Gastroesophageal sphincter (tissue), 4 donors: ENCODE measurements around the gene TNIP1. TPM values are rescaled to one million over a fixed set of nuclear protein-coding genes. Genes with fewer than 3 reads are reported as not detected.

Experiments
- ATAC-seq: fragments of 150-250 bp; one replicate; pipeline ENCODE4 v1.9.1; 2016; ENCODE audit warnings: mild to moderate bottlenecking, moderate library complexity
- H3K27ac ChIP-seq, 4 donors: fragments of 200-600 bp; sonication (generic) in 3 of 4; 1 replicate in 3 of 4; 2 replicates in 1 of 4; pipeline ENCODE4 v1.5.1; 2016 to 2019
- H3K27me3 ChIP-seq: fragments of 200-600 bp; sonication (generic); one replicate; pipeline ENCODE4 v1.5.1; 2019
- H3K36me3 ChIP-seq, 2 donors: fragments of 200-600 bp; sonication (generic); one replicate each; pipeline ENCODE4 v1.5.1; 2019; ENCODE audit warnings: control low read depth in 1 of 2
- H3K4me1 ChIP-seq, 3 donors: fragments of 200-600 bp; sonication (generic); 1 replicate in 2 of 3; 2 replicates in 1 of 3; pipeline ENCODE4 v1.5.1; 2016 to 2019; ENCODE audit warnings: control low read depth in 2 of 3
- H3K4me3 ChIP-seq, 2 donors: fragments of 200-600 bp; sonication (generic); one replicate each; pipeline ENCODE4 v1.5.1; 2019; ENCODE audit warnings: mild to moderate bottlenecking in 1 of 2, moderate library complexity in 1 of 2
- H3K9me3 ChIP-seq, 3 donors: fragments of 200-600 bp; sonication (generic); one replicate each; pipeline ENCODE4 v1.5.1; 2017 to 2019; ENCODE audit warnings: control low read depth in 2 of 3
- CTCF ChIP-seq, 4 experiments: fragments of 200-600 bp in 2 of 4; fragments of 450-650 bp in 2 of 4; sonication (generic) in 1 of 4; IDR thresholded peaks; one replicate each; pipeline ENCODE4 v1.5.1; 2017 to 2019; ENCODE audit warnings: antibody characterized with exemption in 4 of 4, mild to moderate bottlenecking in 2 of 4, moderate library complexity in 2 of 4
- EP300 ChIP-seq: sonication (generic); formaldehyde crosslinking; IDR thresholded peaks from one replicate; pipeline ENCODE4 v1.6.1; 2017; ENCODE audit warnings: antibody characterized with exemption, mild to moderate bottlenecking
- POLR2A ChIP-seq, 2 donors: fragments of 450-650 bp; IDR thresholded peaks; one replicate each; pipeline ENCODE4 v1.6.1; 2017; ENCODE audit warnings: antibody characterized with exemption in 2 of 2, mild to moderate bottlenecking in 2 of 2, moderate library complexity in 1 of 2
- POLR2AphosphoS5 ChIP-seq: sonication (generic); formaldehyde crosslinking; IDR thresholded peaks from one replicate; pipeline ENCODE4 v1.6.1; 2017; ENCODE audit warnings: antibody characterized with exemption
- WGBS, 2 donors: methylation state at CpG; one replicate each; pipeline ENCODE4 v1.1.5; 2018; ENCODE audit warnings: low coverage in 1 of 2; 5-methylcytosine and 5-hydroxymethylcytosine counted together
- total RNA-seq, 4 donors: library from RNA; depleted of rRNA; stranded (reverse); fragments of >200 nt; gene quantifications; one replicate each; pipeline ENCODE4 v1.1.0, GENCODE V29; 2016

Gene TNIP1
- total RNA-seq, 4 donors from 2014 or later, result 74.2 to 142 (median 97.9) TPM

DNA sequence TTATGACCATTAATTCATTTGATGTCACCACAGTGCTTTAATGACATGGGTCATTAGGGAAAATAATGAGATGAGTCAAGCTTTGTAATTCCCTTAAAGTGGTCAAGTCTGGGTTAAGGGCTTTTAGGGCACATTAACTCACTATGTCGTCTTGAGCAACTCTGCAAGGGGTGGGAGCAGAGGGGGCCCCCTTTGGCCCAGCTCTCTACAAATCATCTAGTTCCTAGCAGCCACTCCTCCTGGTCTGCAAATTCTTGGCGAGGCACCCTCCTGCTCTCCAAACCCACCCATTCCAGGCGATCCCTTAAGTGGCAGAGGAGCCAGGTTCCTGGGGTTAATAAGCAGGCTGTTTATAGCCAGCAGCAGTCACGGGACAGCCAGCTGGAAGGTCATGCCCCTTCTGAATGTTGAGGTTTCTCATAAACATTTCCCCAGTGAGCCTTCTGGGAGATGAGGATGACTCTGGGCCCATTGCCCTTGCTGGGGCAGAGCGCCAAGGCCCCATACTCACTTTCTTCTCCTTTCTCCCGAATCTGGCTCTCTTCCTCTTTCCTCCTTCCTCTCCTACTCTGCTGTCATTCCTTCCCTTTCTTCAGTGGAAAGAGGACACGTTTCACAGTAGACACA lies 74.8 kb downstream of the TNIP1 start:
- H3K4me1 ChIP-seq, result peaks cover 19 to 61% (median 33%) of the 10 kb centered on the region in 3 donors
- H3K36me3 ChIP-seq, result no peaks in the 10 kb centered on the region
- ATAC-seq, result peak; percentile 90
- peak overlapping the region in 1 of 2 donors; percentile 30 for H3K4me3 ChIP-seq
- no peaks in the 10 kb centered on the region for H3K9me3 ChIP-seq
- TF ChIP-seq POLR2AphosphoS5 (peak; percentile 98), CTCF (IDR thresholded peaks at IDR 0.05) (no peak)
- H3K27me3 ChIP-seq, result no peaks in the 10 kb centered on the region
- peak overlapping the region; percentile 83 to 100 (median 94) for H3K27ac ChIP-seq
- WGBS, 2 donors, result 0 to 8% methylated on average over 1 to 5 of the region's 7 CpGs

DNA sequence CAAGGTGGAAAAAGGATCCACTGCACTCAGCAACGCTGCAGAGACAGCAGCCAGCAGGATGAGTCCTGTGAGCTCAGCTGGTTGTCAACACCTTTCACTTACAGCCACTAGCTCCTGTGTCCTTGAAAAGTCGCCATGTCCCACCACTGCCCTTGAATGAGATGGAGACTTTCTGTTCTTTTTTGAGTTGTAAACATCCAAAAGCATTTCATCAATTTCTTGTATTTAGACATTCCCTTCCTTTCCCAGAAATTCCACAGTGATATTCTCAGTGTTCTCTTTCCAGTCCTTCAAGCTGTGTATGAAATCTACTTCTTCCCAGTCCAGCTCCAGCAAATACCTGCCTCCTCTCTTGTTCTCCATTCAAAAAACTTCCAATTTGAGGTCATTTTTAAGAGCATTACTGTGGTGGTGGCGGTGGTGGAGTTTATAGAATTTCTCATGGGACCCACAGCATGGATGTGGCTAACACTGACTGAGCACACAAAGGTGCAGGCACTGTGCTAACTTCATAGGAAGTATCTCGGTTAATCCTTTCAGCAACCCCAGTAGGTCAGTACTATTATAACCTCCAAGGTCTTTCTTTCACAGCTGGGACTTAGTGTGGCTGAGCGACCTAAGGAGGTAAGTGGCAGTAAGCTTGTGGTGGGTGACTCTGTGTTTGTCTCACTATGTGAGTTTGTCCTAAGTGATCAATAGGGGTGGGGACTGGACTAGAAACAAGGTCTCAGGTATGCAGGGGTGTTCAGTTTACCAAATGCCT lies 75.5 kb downstream of the TNIP1 start:
- Histone ChIP-seq H3K4me1 (peaks cover 19 to 63% (median 33%) of the 10 kb centered on the region in 3 donors), H3K27me3 (no peaks in the 10 kb centered on the region), H3K9me3 (no peaks in the 10 kb centered on the region), H3K4me3 (peak overlapping the region in 1 of 2 donors; percentile 30), H3K27ac (peak overlapping the region; percentile 83 to 100 (median 94)), H3K36me3 (no peaks in the 10 kb centered on the region)
- TF ChIP-seq POLR2A (IDR thresholded peaks at IDR 0.05) (no peak), POLR2AphosphoS5 (peak; percentile 99), CTCF (IDR thresholded peaks at IDR 0.05) (peak in 1 of 4 experiments; percentile 10)
- ATAC-seq, result peak; percentile 58
- 31 to 33% methylated on average over 4 to 5 of the region's 5 CpGs for WGBS, 2 donors

DNA sequence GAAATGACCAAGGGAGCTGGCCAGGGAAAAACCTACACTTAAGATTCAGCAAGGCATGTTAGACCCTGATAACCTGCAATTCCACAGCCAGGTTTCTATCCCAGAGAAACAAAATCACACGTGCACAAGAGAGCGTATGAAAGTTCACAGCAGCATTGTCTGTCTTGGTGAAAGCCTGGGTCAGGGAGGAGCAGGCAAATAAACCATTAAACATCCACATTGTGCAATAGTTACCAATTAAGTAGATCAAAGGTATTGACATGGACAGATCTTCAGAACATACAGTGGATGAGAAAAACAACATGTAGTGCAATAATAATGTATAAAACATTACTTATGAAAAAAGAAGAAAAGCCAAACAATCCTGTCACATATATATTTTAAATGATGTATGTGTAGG lies 76.3 kb downstream of the TNIP1 start:
- H3K9me3 ChIP-seq, result no peaks in the 10 kb centered on the region
- H3K4me1 ChIP-seq, result peaks cover 23 to 71% (median 37%) of the 10 kb centered on the region in 3 donors
- TF ChIP-seq CTCF (IDR thresholded peaks at IDR 0.05) (no peak), EP300 (no peak), POLR2AphosphoS5 (no peak), POLR2A (IDR thresholded peaks at IDR 0.05) (no peak)
- H3K36me3 ChIP-seq, result no peaks in the 10 kb centered on the region
- ATAC-seq, result no peak
- WGBS, 2 donors, result 66 to 93% methylated on average over 2 of the region's 2 CpGs
- peak overlapping the region; percentile 83 to 100 (median 94) for H3K27ac ChIP-seq
- H3K27me3 ChIP-seq, result no peaks in the 10 kb centered on the region
- no peak overlapping the region for H3K4me3 ChIP-seq

- peaks cover 25 to 75% (median 36%) of the 10 kb centered on the region in 3 donors for H3K4me1 ChIP-seq
- TF ChIP-seq EP300 (no peak), POLR2AphosphoS5 (no peak), POLR2A (IDR thresholded peaks at IDR 0.05) (no peak), CTCF (IDR thresholded peaks at IDR 0.05) (no peak)
- no peaks in the 10 kb centered on the region for H3K36me3 ChIP-seq
- no peaks in the 10 kb centered on the region for H3K9me3 ChIP-seq
- no peaks in the 10 kb centered on the region for H3K27me3 ChIP-seq
- peak overlapping the region; percentile 11 to 93 (median 58) for H3K27ac ChIP-seq
- H3K4me3 ChIP-seq, result no peak overlapping the region
- WGBS, 2 donors, result 75 to 89% methylated on average over 2 to 3 of the region's 3 CpGs
- ATAC-seq, result no peak
Observed at GRCh38 chr5:151003503-151003860, 77.4 kb downstream of the TNIP1 start.
